ENCODE measurements around the gene BBS5.
A peak's percentile ranks its signal among the peaks of the same experiment; 100 is the strongest.
"Not testable (repeated sequence)": the region's sequence is repeated elsewhere in the genome, so short reads cannot be mapped to it uniquely, and the experiment has no call there.

The BBS5 gene

GRCh38 chr2:169520896-169521295, 41.6 kb downstream of the BBS5 start:
- TF ChIP-seq CTCF (IDR thresholded peaks at IDR 0.05; ENCODE audit: insufficient read depth, low read depth, low read length, missing control alignments): no peak
- DNase-seq (ENCODE audit: low read depth): no peak
- H3K4me3 ChIP-seq (ENCODE audit: low read depth, low read length): no peak overlapping the region

- no peak for TF ChIP-seq CTCF (IDR thresholded peaks at IDR 0.05; ENCODE audit: insufficient read depth, low read depth, low read length, missing control alignments)
- DNase-seq (ENCODE audit: low read depth): no peak
- H3K4me3 ChIP-seq (ENCODE audit: low read depth, low read length): no peak overlapping the region
These were observed 44.4 kb downstream of the BBS5 start for GRCh38 chr2:169523681-169524080.

DNA sequence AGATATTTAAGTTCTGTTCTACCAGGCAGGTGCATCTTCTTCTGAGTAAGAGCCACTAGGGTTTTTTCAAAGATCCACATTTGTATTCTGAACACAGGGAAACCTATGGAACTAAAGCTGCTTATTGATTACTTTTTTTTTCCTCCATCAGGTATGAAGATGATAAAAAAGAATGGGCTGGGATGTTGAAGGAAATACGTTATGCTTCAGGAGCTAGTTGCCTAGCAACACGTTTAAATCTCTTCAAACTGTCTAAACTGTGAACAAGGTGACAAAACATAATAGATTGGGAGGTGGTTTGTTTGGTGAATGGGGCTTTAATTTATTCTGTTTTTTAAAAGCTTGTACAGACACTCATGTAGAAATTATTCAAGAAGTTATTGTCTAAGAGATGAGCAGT, 46.1 kb downstream of the BBS5 start:
- no peak for DNase-seq (ENCODE audit: low read depth)
- no peak for TF ChIP-seq CTCF (IDR thresholded peaks at IDR 0.05; ENCODE audit: insufficient read depth, low read depth, low read length, missing control alignments)

GRCh38 chr2:169526451-169526850, 47.2 kb downstream of the BBS5 start:
- DNase-seq (ENCODE audit: low read depth): no peak
- no peak overlapping the region for H3K4me3 ChIP-seq (ENCODE audit: low read depth, low read length)
- TF ChIP-seq CTCF (IDR thresholded peaks at IDR 0.05; ENCODE audit: insufficient read depth, low read depth, low read length, missing control alignments): no peak

More for the DNA sequence above, 46.1 kb downstream of the BBS5 start:
- no peak overlapping the region for H3K4me3 ChIP-seq (ENCODE audit: low read depth, low read length)

- DNase-seq (ENCODE audit: low read depth): peak; percentile 77
- no peak overlapping the region for H3K4me3 ChIP-seq (ENCODE audit: low read depth, low read length)
- peak; percentile 83 for TF ChIP-seq CTCF (IDR thresholded peaks at IDR 0.05; ENCODE audit: insufficient read depth, low read depth, low read length, missing control alignments)
These were observed 49.0 kb downstream of the BBS5 start for GRCh38 chr2:169528271-169528701.

DNA sequence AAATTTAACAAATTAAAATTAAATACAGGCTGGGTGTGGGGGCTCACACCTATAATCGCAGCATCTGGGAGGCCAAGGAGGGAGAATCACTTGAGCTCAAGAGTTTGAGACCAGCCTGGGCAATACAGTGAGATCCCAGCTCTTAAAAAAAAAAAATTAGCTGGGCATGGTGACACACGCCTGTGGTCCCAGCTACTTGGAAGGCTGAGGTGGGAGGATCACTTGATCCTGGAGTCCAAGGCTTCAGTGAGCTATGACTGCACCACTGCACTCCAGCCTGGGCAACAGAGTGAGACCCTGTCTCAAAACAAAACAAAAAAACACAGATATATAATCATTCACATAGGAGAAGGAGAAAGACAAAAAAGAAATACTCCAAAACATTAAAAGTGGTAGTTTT, 60.2 kb downstream of the BBS5 start:
- not testable (repeated sequence) for H3K4me3 ChIP-seq (ENCODE audit: low read depth, low read length); DNase-seq (ENCODE audit: low read depth)

GRCh38 chr2:169540146-169540545, 60.9 kb downstream of the BBS5 start:
- no peak for TF ChIP-seq CTCF (IDR thresholded peaks at IDR 0.05; ENCODE audit: insufficient read depth, low read depth, low read length, missing control alignments)
- no peak for DNase-seq (ENCODE audit: low read depth)
- H3K4me3 ChIP-seq (ENCODE audit: low read depth, low read length): no peak overlapping the region

Data from GM12865 (cell line).